Right lobe of liver (tissue), 6 donors: ENCODE data around the gene NR2F1-AS1. TPM values are rescaled to one million over a fixed set of nuclear protein-coding genes. Genes with fewer than 3 reads are reported as not detected.

Source experiments
- ATAC-seq, 4 donors: fragments of 200-7000 bp; cut with Tn5 transposase; one replicate each; pipeline ENCODE4 v1.9.1; 2020; ENCODE audit warnings: mild to moderate bottlenecking in 4 of 4, moderate library complexity in 4 of 4
- DNase-seq, 3 donors: peaks; one replicate each; pipeline ENCODE4 v3.0.0-alpha.2; 2020
- H3K27ac ChIP-seq, 3 donors: fragments of 200-600 bp; one replicate each; pipeline ENCODE4 v1.8.0; 2022
- H3K27me3 ChIP-seq, 2 donors: fragments of 200-600 bp; one replicate each; pipeline ENCODE4 v1.8.0; 2022
- H3K36me3 ChIP-seq, 4 donors: fragments of 200-600 bp; sonication (generic) in 1 of 4; one replicate each; pipeline versions ENCODE4 v1.5.1 to v1.8.0; 2017 to 2022; ENCODE audit warnings: control low read depth in 1 of 4
- H3K4me1 ChIP-seq, 4 donors: fragments of 200-600 bp; sonication (generic) in 1 of 4; one replicate each; pipeline versions ENCODE4 v1.5.1 to v1.8.0; 2017 to 2022; ENCODE audit warnings: control low read depth in 1 of 4
- H3K4me3 ChIP-seq, 3 donors: fragments of 200-600 bp; one replicate each; pipeline ENCODE4 v1.8.0; 2022
- H3K9me3 ChIP-seq, 4 donors: fragments of 200-600 bp; sonication (generic) in 1 of 4; one replicate each; pipeline versions ENCODE4 v1.5.1 to v1.8.0; 2017 to 2022; ENCODE audit warnings: control low read depth in 1 of 4
- CTCF ChIP-seq, 4 donors: fragments of 200-600 bp in 3 of 4; fragments of 450-650 bp in 1 of 4; IDR thresholded peaks; one replicate each; pipeline versions ENCODE4 v1.5.1 to v1.8.0; 2016 to 2022; ENCODE audit warnings: antibody characterized with exemption in 4 of 4, mild to moderate bottlenecking in 2 of 4
- POLR2A ChIP-seq: fragments of 450-650 bp; IDR thresholded peaks from one replicate; pipeline ENCODE4 v1.6.1; 2017; ENCODE audit warnings: antibody characterized with exemption, mild to moderate bottlenecking
- WGBS: methylation state at CpG from one replicate; pipeline ENCODE4 v1.1.6; 2018; ENCODE audit warnings: low coverage, low lambda C conversion rate; ENCODE audit not compliant: insufficient coverage; ENCODE audit errors: missing lambda C conversion rate; 5-methylcytosine and 5-hydroxymethylcytosine counted together
- intact Hi-C, 2 donors: fragments of 100-400 bp; cut with DNase I; formaldehyde crosslinking; loops; one replicate each; pipeline versions ENCODE4 v1.11.2 to v1.14.1; 2022
- total RNA-seq, 6 experiments: library from RNA; depleted of rRNA in 2 of 6; stranded (reverse); fragments of >200 nt in 2 of 6; fragmentation: NEBNext Ultra II Directional in 3 of 6; extraction: Animal tissue kit (Norgen Biotek cat#: 25700) in 3 of 6; gene quantifications; one replicate each; pipeline versions ENCODE4 v1.1.0 to v1.2.4, GENCODE V29; 2016 to 2023
- donor health status: DM: no; HTN: yes; CAD: no.
- donor health status: DM: no; HTN: no; CAD: no.
- donor health status: DM: no; HTN: no; CAD: no.
- donor health status: DM: no; HTN: yes; CAD: no.
- donor health status: DM: no; HTN: yes; CAD: no.

NR2F1-AS1 gene
- total RNA-seq, 6 experiments from 2014 or later = 1.2 to 3.8 (median 2.3) TPM

- Histone ChIP-seq H3K4me3 (peak overlapping the region; percentile 25 to 57 (median 47)), H3K27ac (peak overlapping the region in 1 of 3 donors; percentile 13), H3K4me1 (peaks cover 0 to 3% (median 0%) of the 10 kb centered on the region in 4 donors), H3K36me3 (no peaks in the 10 kb centered on the region), H3K27me3 (no peaks in the 10 kb centered on the region), H3K9me3 (no peaks in the 10 kb centered on the region)
- no peak for DNase-seq
- TF ChIP-seq CTCF (IDR thresholded peaks at IDR 0.05) = no peak
- TF ChIP-seq POLR2A = no peak
- intact Hi-C loops = no loop called here
- ATAC-seq = no peak
- 48% methylated on average over 32 of the region's 59 CpGs for WGBS
Observed at GRCh38 chr5:93587597-93588351, 6.8 kb upstream of the NR2F1-AS1 start.

DNA sequence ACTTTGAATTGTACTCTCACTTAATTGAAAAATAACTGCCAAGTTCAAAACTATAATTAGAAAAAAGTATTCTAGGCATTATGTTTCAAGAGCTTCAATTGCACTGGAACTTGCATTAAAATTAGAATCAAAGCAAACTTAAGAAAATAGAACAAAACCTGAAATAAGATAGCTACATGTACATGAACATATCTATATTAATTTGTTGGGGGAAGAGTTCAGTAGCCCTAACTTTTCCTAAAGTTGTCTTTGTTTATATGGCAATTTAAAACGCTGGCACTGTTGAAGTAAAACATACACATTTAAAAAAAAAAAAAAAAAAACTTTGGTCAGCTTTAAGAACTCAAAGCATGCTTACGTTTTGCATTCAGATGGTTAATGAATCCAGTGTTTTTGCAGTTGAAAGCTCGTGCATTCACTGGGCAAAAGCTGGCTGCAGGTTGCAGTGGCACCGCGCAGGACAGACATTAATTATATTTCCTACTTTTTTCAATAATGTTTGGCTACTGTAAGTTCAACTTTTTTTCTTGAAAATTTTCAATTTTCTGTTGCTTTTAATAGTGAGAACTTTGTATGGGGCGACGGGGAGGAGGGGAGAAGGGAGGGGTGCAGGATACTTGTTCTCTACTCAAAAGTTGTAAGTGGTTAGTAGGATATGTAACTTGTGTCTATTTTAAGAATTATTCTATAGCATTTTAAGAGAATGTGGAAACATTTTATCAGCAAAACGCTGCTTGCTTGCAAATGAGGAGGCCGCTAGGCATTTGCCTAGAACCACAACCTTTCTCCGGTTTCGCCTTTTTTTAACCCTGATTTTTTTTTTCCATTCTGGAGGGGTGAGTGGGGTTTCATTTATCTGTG lies 5.9 kb upstream of the NR2F1-AS1 start:
- Histone ChIP-seq H3K27me3 (no peaks in the 10 kb centered on the region), H3K9me3 (no peaks in the 10 kb centered on the region), H3K4me3 (peak overlapping the region; percentile 25 to 57 (median 47)), H3K4me1 (peaks cover 0 to 3% (median 0%) of the 10 kb centered on the region in 4 donors), H3K27ac (peak overlapping the region in 1 of 3 donors; percentile 13), H3K36me3 (no peaks in the 10 kb centered on the region)
- 45% methylated on average over 11 of the region's 11 CpGs for WGBS
- no peak for ATAC-seq
- intact Hi-C loops = no loop called here
- no peak for DNase-seq
- TF ChIP-seq CTCF (IDR thresholded peaks at IDR 0.05) (no peak), POLR2A (no peak)

GRCh38 chr5:93585767-93586385 lies 4.9 kb upstream of the NR2F1-AS1 start:
- H3K4me3 ChIP-seq = peak overlapping the region; percentile 47 to 57 (median 47)
- no peaks in the 10 kb centered on the region for H3K27me3 ChIP-seq
- H3K9me3 ChIP-seq = no peaks in the 10 kb centered on the region
- WGBS = 23% methylated on average over 13 of the region's 13 CpGs
- TF ChIP-seq CTCF (IDR thresholded peaks at IDR 0.05) = no peak
- TF ChIP-seq POLR2A = no peak
- intact Hi-C loops = no loop called here
- H3K27ac ChIP-seq = peak overlapping the region; percentile 32 to 67 (median 33)
- H3K36me3 ChIP-seq = no peaks in the 10 kb centered on the region
- peaks cover 0 to 6% (median 0%) of the 10 kb centered on the region in 4 donors for H3K4me1 ChIP-seq
- ATAC-seq (no peak), DNase-seq (no peak)

DNA sequence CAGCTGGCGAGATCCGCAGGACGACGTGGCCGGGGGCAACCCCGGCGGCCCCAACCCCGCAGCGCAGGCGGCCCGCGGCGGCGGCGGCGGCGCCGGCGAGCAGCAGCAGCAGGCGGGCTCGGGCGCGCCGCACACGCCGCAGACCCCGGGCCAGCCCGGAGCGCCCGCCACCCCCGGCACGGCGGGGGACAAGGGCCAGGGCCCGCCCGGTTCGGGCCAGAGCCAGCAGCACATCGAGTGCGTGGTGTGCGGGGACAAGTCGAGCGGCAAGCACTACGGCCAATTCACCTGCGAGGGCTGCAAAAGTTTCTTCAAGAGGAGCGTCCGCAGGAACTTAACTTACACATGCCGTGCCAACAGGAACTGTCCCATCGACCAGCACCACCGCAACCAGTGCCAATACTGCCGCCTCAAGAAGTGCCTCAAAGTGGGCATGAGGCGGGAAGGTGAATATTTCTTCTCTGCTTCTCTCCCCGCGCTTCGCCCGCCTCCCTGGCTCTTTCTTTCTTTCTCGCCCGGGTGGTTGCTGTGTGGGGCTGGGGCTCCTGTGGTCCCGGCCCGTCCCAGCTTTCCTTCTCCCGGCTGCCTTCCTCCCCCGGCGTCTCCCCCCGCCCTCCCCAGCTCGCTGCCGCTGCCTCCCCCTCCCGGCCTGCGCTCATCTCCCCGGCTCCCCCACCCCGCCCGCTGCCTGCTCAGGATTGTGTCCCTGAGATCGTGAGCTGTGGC lies 4.2 kb upstream of the NR2F1-AS1 start:
- H3K4me3 ChIP-seq = peak overlapping the region; percentile 47 to 57 (median 47)
- H3K4me1 ChIP-seq = peaks cover 0 to 13% (median 0%) of the 10 kb centered on the region in 4 donors
- H3K36me3 ChIP-seq = no peaks in the 10 kb centered on the region
- DNase-seq (no peak), ATAC-seq (no peak)
- H3K27me3 ChIP-seq = no peaks in the 10 kb centered on the region
- 2% methylated on average over 26 of the region's 70 CpGs for WGBS
- no peak for TF ChIP-seq CTCF (IDR thresholded peaks at IDR 0.05)
- no peak for TF ChIP-seq POLR2A
- intact Hi-C loops = no loop called here
- H3K9me3 ChIP-seq = no peaks in the 10 kb centered on the region
- peak overlapping the region; percentile 33 to 67 (median 40) for H3K27ac ChIP-seq
